H1 (cell line): ENCODE measurements around the gene AAGAB. TPM values are rescaled to one million over a fixed set of nuclear protein-coding genes. Genes with fewer than 3 reads are reported as not detected.

Experiments
- CTCF ChIA-PET: fragments of 300-600 bp; sonication (Branson Sonifier 250); formaldehyde crosslinking; loops from one replicate; lab custom pipeline; 2021; ENCODE audit not compliant: partially characterized antibody; lab: Charles Lee
- POLR2A ChIA-PET: fragments of 300-600 bp; sonication (Branson Sonifier 250); formaldehyde crosslinking; loops from one replicate; lab custom pipeline; 2021; ENCODE audit warnings: inconsistent platforms; ENCODE audit not compliant: partially characterized antibody; lab: Charles Lee
- DNase-seq, 2 experiments: peaks; one replicate each; pipeline versions ENCODE4 v3.0.0 to v3.0.0-alpha.2; 2010 to 2022; ENCODE audit warnings: low spot score in 2 of 2, low read depth in 1 of 2, mixed read lengths in 1 of 2
- FAIRE-seq: peaks from 2 replicates; lab custom pipeline; 2011; peaks lifted over from hg19 to GRCh38; lab: Jason Lieb, UNC
- H2AFZ ChIP-seq: 2 replicates; pipeline ENCODE4 v1.8.1; 2012; ENCODE audit warnings: low read length, inconsistent platforms
- H2AK5ac ChIP-seq: 2 replicates; pipeline ENCODE4 v1.6.1; 2013; ENCODE audit warnings: low read depth, low read length
- H2BK120ac ChIP-seq: replicated peaks from 2 replicates; pipeline ENCODE3; 2013; ENCODE audit warnings: low read depth, low read length, inconsistent platforms
- H2BK12ac ChIP-seq: 2 replicates; pipeline ENCODE4 v1.6.1; 2013; ENCODE audit warnings: low read depth, low read length
- H2BK15ac ChIP-seq: 2 replicates; pipeline ENCODE4 v1.6.1; 2013; ENCODE audit warnings: low read length
- H2BK20ac ChIP-seq: 2 replicates; pipeline ENCODE4 v1.6.1; 2013; ENCODE audit warnings: low read length
- H2BK5ac ChIP-seq: 2 replicates; pipeline ENCODE4 v1.6.1; 2013; ENCODE audit warnings: low read depth, low read length
- H3K14ac ChIP-seq: 2 replicates; pipeline ENCODE4 v1.6.1; 2013; ENCODE audit warnings: inconsistent platforms; ENCODE audit not compliant: insufficient read length
- H3K18ac ChIP-seq: 2 replicates; pipeline ENCODE4 v1.6.1; 2013; ENCODE audit warnings: low read length; ENCODE audit errors: extremely low read depth
- H3K23ac ChIP-seq: 2 replicates; pipeline ENCODE4 v1.6.1; 2013; ENCODE audit warnings: inconsistent platforms; ENCODE audit not compliant: insufficient read length
- H3K23me2 ChIP-seq: 2 replicates; pipeline ENCODE4 v1.6.1; 2013; ENCODE audit warnings: low read depth, low read length
- H3K27ac ChIP-seq: 2 replicates; pipeline ENCODE4 v1.6.1; 2011; ENCODE audit warnings: low read depth, low read length, inconsistent platforms
- H3K27me3 ChIP-seq, 4 experiments: replicated peaks in 1 of 4; 1 replicate in 1 of 4; 2 replicates in 3 of 4; pipeline versions ENCODE4 v1.6.1 to v1.8.1; 2011 to 2013; ENCODE audit warnings: low read length in 3 of 4, mild to moderate bottlenecking in 3 of 4, inconsistent platforms in 2 of 4, mixed read lengths in 2 of 4, moderate library complexity in 1 of 4; ENCODE audit not compliant: control insufficient read depth in 3 of 4, insufficient read depth in 3 of 4; ENCODE audit errors: extremely low read depth in 1 of 4
- H3K36me3 ChIP-seq, 4 experiments: 2 replicates each; pipeline versions ENCODE4 v1.6.1 to v1.8.1; 2011 to 2013; ENCODE audit warnings: mild to moderate bottlenecking in 4 of 4, low read length in 3 of 4, moderate library complexity in 2 of 4, control low read depth in 1 of 4, inconsistent platforms in 1 of 4; ENCODE audit not compliant: insufficient read depth in 4 of 4, control insufficient read depth in 2 of 4
- H3K4ac ChIP-seq: replicated peaks from 2 replicates; pipeline ENCODE3; 2013; ENCODE audit warnings: low read length, low read depth, mixed read lengths, inconsistent platforms; ENCODE audit not compliant: insufficient read length
- H3K4me1 ChIP-seq, 4 experiments: replicated peaks in 1 of 4; 1 replicate in 1 of 4; 2 replicates in 3 of 4; pipeline versions ENCODE4 v1.6.1 to v1.8.1; 2011 to 2013; ENCODE audit warnings: low read length in 3 of 4, inconsistent platforms in 2 of 4, mixed read lengths in 1 of 4; ENCODE audit not compliant: insufficient read depth in 4 of 4, control insufficient read depth in 3 of 4
- H3K4me2 ChIP-seq, 2 experiments: 2 replicates each; pipeline versions ENCODE4 v1.6.1 to v1.8.1; 2011 to 2013; ENCODE audit warnings: low read depth in 2 of 2, low read length in 2 of 2, control low read depth in 1 of 2, inconsistent platforms in 1 of 2, mild to moderate bottlenecking in 1 of 2; ENCODE audit not compliant: insufficient read depth in 1 of 2
- H3K4me3 ChIP-seq, 4 experiments: fragments of 200-600, 300-600 bp in 1 of 4; sonication (generic), shearing (Covaris generic), sonication (Bioruptor Twin) in 1 of 4; 2 replicates each; pipeline versions ENCODE4 v1.5.1 to v1.8.1; 2011 to 2016; ENCODE audit warnings: low read length in 4 of 4, low read depth in 3 of 4, control low read depth in 2 of 4, inconsistent platforms in 2 of 4, mild to moderate bottlenecking in 2 of 4, mixed read lengths in 1 of 4, moderate library complexity in 1 of 4; ENCODE audit not compliant: insufficient read depth in 2 of 4; ENCODE audit errors: extremely low read depth in 1 of 4
- H3K56ac ChIP-seq: replicated peaks from 2 replicates; pipeline ENCODE3; 2013; ENCODE audit warnings: low read depth, mild to moderate bottlenecking, mixed read lengths, low read length, inconsistent platforms; ENCODE audit not compliant: insufficient read length
- H3K79me1 ChIP-seq: 2 replicates; pipeline ENCODE4 v1.6.1; 2013; ENCODE audit warnings: low read depth, low read length, control low read depth
- H3K79me2 ChIP-seq, 2 experiments: 2 replicates each; pipeline versions ENCODE4 v1.6.1 to v1.8.1; 2012 to 2013; ENCODE audit warnings: low read length in 2 of 2, mild to moderate bottlenecking in 2 of 2, inconsistent platforms in 1 of 2; ENCODE audit not compliant: insufficient read depth in 2 of 2, control insufficient read depth in 1 of 2
- H3K9ac ChIP-seq, 4 experiments: replicated peaks in 1 of 4; 1 replicate in 1 of 4; 2 replicates in 3 of 4; pipeline versions ENCODE4 v1.6.1 to v1.8.1; 2011 to 2013; ENCODE audit warnings: low read depth in 3 of 4, low read length in 3 of 4, control low read depth in 2 of 4, mild to moderate bottlenecking in 2 of 4, moderate library complexity in 2 of 4, inconsistent platforms in 1 of 4; ENCODE audit errors: extremely low read depth in 1 of 4
- H3K9me3 ChIP-seq, 2 experiments: 2 replicates each; pipeline versions ENCODE4 v1.6.1 to v1.8.1; 2012 to 2013; ENCODE audit warnings: mild to moderate bottlenecking in 2 of 2, moderate library complexity in 2 of 2, control low read depth in 1 of 2, inconsistent platforms in 1 of 2, low read depth in 1 of 2, low read length in 1 of 2, mixed read lengths in 1 of 2; ENCODE audit not compliant: insufficient read depth in 2 of 2
- H4K20me1 ChIP-seq, 2 experiments: replicated peaks in 1 of 2; 2 replicates each; pipeline versions ENCODE3 to v1.8.1; 2011 to 2013; ENCODE audit warnings: inconsistent platforms in 2 of 2, low read length in 2 of 2, mild to moderate bottlenecking in 1 of 2; ENCODE audit not compliant: insufficient read depth in 2 of 2, control insufficient read depth in 1 of 2
- H4K5ac ChIP-seq: 2 replicates; pipeline ENCODE4 v1.6.1; 2013; ENCODE audit warnings: low read length, low read depth, mixed read lengths, inconsistent platforms; ENCODE audit not compliant: insufficient read length
- H4K8ac ChIP-seq: 2 replicates; pipeline ENCODE4 v1.8.0; 2013; ENCODE audit warnings: mild to moderate bottlenecking, moderate library complexity, low read length, inconsistent platforms; ENCODE audit not compliant: insufficient read depth; ENCODE audit errors: extremely low read depth
- H4K91ac ChIP-seq: replicated peaks from 2 replicates; pipeline ENCODE3; 2013; ENCODE audit warnings: low read length, mixed read lengths, inconsistent platforms; ENCODE audit not compliant: insufficient read length
- CREB1 ChIP-seq: IDR thresholded peaks from 2 replicates; pipeline ENCODE4 v1.6.1; 2012; ENCODE audit warnings: inconsistent platforms
- PHF8 ChIP-seq: fragments of 200-600 bp; sonication (generic); conservative IDR thresholded peaks from 2 replicates; pipeline ENCODE4 v1.7.1; 2012; ENCODE audit warnings: low read depth, mild to moderate bottlenecking, inconsistent platforms, low read length, moderate library complexity
- SP4 ChIP-seq: IDR thresholded peaks from 2 replicates; pipeline ENCODE4 v1.6.1; 2012; ENCODE audit warnings: low read length, inconsistent platforms
- WGBS, 2 experiments: shearing (Covaris generic) in 1 of 2; methylation state at CpG; one replicate each; pipeline versions ENCODE4 v1.1.6 to v1.1.7; 2013 to 2015; ENCODE audit warnings: low lambda C conversion rate in 2 of 2, mixed read lengths in 2 of 2, inconsistent platforms in 1 of 2, low coverage in 1 of 2, missing lambda C conversion rate in 1 of 2; ENCODE audit not compliant: insufficient replicate concordance in 2 of 2, insufficient coverage in 1 of 2, insufficient read length in 1 of 2; ENCODE audit errors: extremely low coverage in 1 of 2, missing lambda C conversion rate in 1 of 2; 5-methylcytosine and 5-hydroxymethylcytosine counted together
- polyA plus RNA-seq, 7 experiments: library from polyadenylated mRNA; depleted of rRNA in 3 of 7; stranded (reverse) in 5 of 7; unstranded in 2 of 7; fragments of >200 nt in 5 of 7; fragments of 200-250 nt in 2 of 7; gene quantifications; 1 replicate in 5 of 7; 2 replicates in 1 of 7; 4 replicates in 1 of 7; pipeline versions ENCODE4 v1.2.1 to v1.2.3, GENCODE V29; 2011 to 2013; ENCODE audit warnings: missing spikeins in 2 of 7, mixed read lengths in 2 of 7
- total RNA-seq: library from RNA; stranded (reverse); fragmentation: NEBNext Ultra II Directional; extraction: Animal tissue kit (Norgen Biotek cat#: 25700); gene quantifications from 2 replicates; pipeline ENCODE4 v1.2.1, GENCODE V29; 2021

The AAGAB gene
- total and polyA plus RNA-seq, 2 of the 8 experiments (the other 6 are each of a cell fraction or from before 2014, with no cell fraction given): 20.1 to 45.9 TPM

GRCh38 chr15:67194171-67195114 lies 60.0 kb downstream of the AAGAB start:
- H2BK15ac ChIP-seq: no peak overlapping the region
- WGBS, 2 experiments: 88% methylated on average over 9 of the region's 9 CpGs; no CpG with 5 or more reads in 1 of the 2 experiments
- CTCF ChIA-PET: interaction anchor here (0.6 to 1.8 kb wide), 4 partner anchors 11 to 219 kb away, joined by 3 to 5 read pairs (median 4); no protein-coding TSS in a partner anchor

More at GRCh38 chr15:67194171-67195114, 60.0 kb downstream of the AAGAB start:
- Histone ChIP-seq H3K4me3 (no peak overlapping the region), H3K79me2 (no peaks in the 10 kb centered on the region), H2BK5ac (no peak overlapping the region), H3K27me3 (no peaks in the 10 kb centered on the region), H4K5ac (no peak overlapping the region), H3K79me1 (peaks cover 2% of the 10 kb centered on the region), H3K23me2 (no peaks in the 10 kb centered on the region), H3K4ac (no peak overlapping the region), H4K91ac (no peak overlapping the region), H3K9me3 (no peaks in the 10 kb centered on the region), H2BK12ac (no peak overlapping the region), H3K23ac (no peak overlapping the region), H4K20me1 (peaks cover 0 to 3% of the 10 kb centered on the region in 2 experiments), H2BK120ac (no peak overlapping the region), H3K36me3 (peaks cover 0 to 15% (median 0%) of the 10 kb centered on the region in 4 experiments; a peak in 3 of 8 replicates), H3K56ac (no peak overlapping the region), H3K9ac (no peak overlapping the region), H4K8ac (no peak overlapping the region), H3K27ac (no peak overlapping the region), H3K4me1 (peaks cover 0 to 3% (median under 1%) of the 10 kb centered on the region in 4 experiments; a peak in 2 of 7 replicates), H3K18ac (no peak overlapping the region), H2BK20ac (no peak overlapping the region), H2AK5ac (no peak overlapping the region), H3K4me2 (no peak overlapping the region), H3K14ac (no peak overlapping the region), H2AFZ (no peak overlapping the region)
- peak in 1 of 2 experiments; percentile 33 for DNase-seq
- FAIRE-seq: no peak
- POLR2A ChIA-PET: no interaction called here
- TF ChIP-seq PHF8: no peak
- no peak for TF ChIP-seq SP4
- TF ChIP-seq CREB1: no peak
